Amygdala (tissue), 56 donors: ENCODE results near the gene LLGL2.
A peak's percentile ranks its signal among the peaks of the same experiment; 100 is the strongest.
"Not testable (repeated sequence)": the region's sequence is repeated elsewhere in the genome, so short reads cannot be mapped to it uniquely, and the experiment has no call there.

Experiments
- DNase-seq, 56 donors: peaks; one replicate each; lab custom pipeline; 2025; lab: John Stamatoyannopoulos, UW

The LLGL2 gene

DNA sequence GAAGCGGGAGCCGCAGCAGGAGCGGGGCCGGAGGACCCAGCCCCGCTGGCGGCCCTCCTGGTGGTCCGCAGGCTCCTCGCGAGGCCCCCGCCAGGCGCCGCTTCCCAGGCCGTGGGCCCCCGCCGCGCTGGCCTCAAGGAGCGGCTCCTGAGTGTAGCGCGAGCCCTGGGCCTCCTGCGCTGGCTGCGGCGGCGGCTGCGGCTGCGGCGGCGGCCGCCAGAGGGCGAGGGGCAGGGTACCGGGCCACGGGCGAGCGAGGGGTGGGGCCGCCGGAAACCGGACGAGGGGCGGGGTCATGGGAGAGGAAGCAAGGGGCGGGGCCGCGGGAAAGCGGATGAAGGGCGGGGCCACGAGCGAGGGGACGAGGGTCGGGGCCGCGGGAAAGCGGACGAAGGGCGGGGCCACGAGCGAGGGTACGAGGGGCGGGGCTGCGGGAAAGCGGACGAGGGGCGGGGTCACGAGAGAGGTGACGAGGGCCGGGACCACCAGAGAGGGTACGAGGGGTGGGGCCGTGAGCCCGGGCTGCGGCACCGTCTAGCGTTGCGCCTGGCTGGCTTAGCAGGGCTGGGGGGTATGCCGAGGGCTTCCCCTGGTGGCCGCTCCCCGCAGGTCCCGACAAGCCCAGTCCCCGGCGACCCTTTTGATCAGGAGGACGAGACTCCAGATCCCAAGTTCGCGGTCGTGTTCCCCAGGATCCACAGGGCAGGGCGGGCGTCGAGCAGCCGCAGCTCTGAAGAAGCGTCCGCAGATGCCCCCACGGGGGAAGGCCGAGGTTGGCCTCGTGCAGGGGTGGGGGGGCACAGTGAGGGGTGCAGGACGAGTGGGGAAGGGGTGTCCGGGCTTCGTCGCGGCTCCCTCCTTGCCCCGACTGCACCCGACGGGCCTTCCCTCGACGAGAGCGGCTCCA, 63.8 kb downstream of the LLGL2 start:
- peak in 55 of 56 donors; percentile 47 to 96 (median 83) for DNase-seq

GRCh38 chr17:75589919-75590303, 64.4 kb downstream of the LLGL2 start:
- DNase-seq: peak in 2 of 56 donors; percentile 10 to 16

GRCh38 chr17:75590314-75590761, 64.8 kb downstream of the LLGL2 start:
- no peak for DNase-seq

DNA sequence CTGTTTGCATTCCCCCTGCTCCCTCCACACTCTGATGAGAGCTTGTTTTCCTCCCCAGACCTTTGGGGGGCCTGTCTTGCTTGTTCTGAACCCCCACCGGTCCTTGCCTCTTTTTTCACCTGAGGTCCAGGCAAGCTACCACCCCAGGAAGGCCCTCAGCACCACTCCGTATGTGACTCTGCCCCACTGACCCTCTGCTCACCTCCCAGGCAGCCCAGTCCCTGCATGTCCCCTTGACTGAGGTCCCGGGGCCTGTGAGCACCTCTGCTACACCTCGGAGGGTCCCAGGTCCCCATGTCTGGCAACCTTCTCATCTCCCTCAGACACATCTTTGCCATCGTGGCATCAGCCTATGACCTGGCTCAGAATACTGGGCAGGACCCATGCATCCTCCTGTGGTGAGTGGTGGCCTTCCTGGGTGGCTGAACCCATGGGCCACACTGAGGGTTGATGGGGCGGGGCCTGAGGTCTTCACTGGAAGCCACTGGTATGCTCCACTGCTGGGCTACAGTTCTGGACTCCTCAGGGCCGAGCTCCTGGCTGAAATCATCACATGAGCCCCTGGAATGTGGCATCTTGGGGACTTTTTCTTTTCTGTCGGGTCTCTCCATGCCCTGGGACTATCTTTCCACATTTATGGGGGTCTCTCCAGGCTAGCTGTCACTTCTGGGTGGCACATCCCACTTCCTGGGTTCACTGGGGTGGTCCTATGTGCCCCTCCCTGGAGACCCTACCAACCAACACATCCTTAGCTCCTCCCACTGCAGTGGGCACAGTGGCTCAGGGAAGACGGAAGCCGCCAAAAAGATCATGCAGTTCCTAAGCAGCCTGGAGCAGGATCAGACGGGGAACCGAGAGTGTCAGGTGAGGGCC, 65.6 kb downstream of the LLGL2 start:
- DNase-seq: no peak

GRCh38 chr17:75591722-75592302, 66.3 kb downstream of the LLGL2 start:
- no peak for DNase-seq

- DNase-seq: no peak
These were observed 67.0 kb downstream of the LLGL2 start for GRCh38 chr17:75592348-75593020.

DNA sequence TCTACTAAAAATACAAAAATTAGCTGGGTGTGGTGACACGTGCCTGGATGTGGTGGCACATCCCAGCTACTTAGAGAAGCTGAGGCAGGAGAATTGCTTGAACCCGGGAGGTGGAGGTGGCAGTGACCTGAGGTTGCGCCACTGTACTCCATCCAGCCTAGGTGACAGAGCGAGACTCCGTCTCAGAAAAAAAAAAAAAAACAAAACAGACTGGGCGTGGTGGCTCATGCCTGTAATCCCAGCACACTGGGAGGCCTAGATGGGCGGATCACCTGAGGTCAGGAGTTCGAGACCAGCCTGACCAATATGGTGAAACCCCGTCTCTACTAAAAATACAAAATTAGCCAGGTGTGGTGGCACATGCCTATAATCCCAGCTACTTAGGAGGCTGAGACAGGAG, 67.9 kb downstream of the LLGL2 start:
- DNase-seq: not testable (repeated sequence)

GRCh38 chr17:75594499-75595283, 69.2 kb downstream of the LLGL2 start:
- no peak for DNase-seq

DNA sequence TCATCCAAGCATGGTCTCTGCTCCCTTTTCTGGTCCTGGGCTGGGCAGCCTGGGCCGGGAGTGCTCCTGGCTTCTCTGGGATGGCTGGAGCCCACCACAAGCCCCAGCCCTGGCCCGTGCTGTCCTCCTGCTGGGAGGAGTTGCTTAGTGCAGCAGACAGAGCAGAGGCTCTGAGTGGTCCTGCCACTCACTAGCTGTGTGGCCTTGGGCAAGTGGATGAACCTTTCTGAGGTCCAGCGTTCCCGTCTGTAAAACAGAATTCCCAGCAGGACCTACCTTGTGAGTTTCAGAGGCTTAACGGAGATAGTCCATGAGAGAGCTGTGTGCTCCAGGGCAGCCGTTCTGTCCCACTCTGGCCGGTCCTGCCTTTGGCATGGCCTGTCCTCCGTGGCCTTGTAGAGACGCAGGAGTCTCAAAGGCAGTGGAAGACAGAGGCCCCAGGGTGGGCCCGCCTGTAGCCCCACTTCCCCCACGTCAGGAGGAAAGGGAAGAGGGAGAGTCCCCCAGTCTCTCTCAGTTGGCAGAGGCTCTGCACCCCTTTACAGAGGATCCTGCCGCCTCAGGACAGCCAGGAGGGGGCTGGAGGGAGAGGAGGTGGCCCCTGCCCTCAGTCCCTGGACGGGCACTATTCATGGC, 69.9 kb downstream of the LLGL2 start:
- no peak for DNase-seq

DNA sequence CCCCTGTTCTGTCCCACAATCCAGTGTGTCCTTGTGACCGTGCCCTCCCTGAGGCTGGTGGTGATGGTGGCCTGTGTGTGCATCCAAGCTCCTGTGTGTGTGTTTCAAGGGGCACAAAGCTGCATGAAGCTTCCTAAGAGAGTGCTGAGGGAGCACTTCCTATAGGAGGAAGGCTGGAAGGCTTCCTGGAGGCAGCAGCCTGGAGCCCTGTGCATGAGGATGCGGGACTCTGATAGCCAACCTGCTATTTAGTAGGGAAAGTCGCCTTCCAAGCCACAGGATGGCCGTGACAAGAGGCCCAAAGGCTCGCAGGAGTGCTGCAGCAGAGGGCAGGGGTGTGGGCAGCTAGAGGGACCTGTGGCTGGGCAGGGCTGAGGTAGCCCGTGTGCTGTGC, 70.4 kb downstream of the LLGL2 start:
- no peak for DNase-seq

DNA sequence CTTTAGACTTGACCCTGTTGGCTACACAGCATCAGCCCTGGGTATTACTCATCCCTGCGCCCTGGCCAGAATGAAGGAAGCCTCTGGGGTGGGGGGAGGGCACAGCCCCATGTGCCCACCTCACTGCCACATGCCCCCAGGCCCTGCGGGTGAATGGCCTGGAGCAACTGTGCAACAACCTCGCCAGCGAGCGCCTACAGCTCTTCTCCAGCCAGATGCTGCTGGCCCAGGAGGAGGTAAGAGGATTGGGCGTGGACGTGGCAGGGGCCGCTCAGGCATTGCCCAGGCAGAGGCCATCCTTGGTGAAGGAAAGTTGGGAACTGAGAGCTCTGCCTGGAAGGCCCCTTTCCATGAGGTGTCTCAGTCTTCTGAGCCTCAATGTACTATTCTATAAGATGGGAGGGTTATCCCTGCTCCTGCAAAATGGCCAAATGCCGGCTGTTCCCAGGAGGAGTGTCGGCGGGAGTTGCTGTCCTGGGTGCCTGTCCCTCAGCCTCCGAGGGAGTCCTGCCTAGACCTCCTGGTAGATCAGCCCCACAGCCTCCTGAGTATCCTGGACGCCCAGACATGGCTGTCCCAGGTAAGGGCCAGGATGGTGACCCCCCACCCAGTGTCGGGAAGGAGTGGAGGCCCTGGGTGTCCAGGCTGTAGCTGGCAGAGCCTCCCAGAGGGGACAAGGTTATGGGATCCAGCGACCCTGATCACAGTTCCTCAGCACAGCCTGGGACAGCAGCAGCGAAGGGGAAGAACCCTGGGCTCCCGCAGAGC, 71.0 kb downstream of the LLGL2 start:
- no peak for DNase-seq

DNA sequence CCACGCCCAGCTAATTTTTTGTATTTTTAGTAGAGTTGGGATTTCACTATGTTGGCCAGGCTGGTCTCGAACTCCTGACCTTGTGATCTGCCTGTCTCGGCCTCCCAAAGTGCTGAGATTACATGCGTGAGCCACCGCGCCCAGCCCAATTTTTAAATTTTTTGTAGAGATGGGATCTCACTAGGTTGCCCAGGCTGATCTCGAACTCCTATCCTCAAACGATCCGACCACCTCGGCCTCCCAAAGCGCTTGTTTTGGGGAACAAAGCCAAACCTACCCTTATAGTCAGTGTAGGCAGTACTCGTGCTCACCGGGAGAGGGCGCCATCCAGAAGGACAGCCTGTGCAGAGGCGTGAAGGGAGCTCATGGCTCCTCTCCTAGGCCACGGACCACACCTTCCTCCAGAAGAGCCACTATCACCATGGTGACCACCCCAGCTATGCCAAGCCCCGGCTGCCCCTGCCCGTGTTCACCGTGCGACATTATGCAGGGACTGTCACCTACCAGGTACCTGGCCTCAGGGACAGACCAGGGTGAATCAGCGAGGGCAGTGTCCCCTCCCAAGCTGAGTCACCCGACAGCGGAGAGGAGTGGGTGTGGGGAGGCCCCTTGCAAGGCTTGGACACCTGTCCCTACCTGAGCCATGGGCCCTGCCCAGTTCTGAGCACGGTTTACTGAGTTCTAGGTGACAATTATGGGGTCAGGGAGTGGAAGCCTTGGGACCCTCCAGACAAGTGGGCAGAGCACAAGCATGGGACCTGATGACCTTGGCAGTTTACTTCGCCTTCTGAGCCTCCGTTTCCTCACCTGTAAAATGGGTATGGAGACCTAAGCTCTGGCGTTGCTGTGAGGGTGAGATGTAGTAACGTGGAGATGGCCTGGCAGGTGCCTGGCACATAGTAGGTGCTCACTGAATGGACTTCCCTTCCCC, 75.8 kb downstream of the LLGL2 start:
- peak in 15 of 56 donors; percentile 3 to 66 (median 25) for DNase-seq

DNA sequence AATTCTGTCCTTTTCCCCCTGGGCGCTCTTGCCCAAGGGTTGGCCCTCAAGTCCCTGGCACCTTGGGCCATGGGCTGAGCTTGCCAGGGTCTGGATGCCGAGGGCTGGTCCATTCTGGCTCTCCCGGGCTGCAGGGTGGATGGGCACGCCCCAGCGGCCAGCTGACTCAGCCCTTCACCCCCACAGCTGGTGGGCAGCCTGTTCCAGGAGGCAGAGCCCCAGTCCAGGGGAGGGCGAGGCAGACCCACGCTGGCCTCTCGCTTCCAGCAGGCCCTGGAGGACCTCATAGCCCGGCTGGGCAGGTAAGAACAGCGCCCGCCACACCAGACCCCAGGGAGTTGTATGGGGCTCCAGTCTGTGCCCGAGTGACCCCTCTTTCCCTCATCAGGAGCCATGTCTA, 77.1 kb downstream of the LLGL2 start:
- DNase-seq: no peak

DNA sequence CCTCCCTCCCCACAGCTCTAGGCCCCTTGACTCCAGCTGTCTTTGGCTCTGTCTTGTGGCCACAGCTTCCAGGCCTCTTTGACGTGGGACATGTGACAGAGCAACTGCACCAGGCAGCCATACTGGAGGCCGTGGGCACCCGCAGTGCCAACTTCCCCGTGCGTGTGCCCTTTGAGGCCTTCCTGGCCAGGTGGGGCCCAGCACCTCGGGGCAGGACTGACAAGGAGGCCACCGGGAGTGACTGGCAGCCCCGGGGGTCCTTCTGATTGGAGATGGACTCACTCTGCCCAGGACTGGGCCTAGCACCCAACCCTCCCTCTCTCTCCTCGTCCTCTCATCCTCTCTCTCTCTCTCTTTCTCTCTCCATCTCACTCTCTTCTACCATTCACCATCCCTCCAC, 77.6 kb downstream of the LLGL2 start:
- no peak for DNase-seq

DNA sequence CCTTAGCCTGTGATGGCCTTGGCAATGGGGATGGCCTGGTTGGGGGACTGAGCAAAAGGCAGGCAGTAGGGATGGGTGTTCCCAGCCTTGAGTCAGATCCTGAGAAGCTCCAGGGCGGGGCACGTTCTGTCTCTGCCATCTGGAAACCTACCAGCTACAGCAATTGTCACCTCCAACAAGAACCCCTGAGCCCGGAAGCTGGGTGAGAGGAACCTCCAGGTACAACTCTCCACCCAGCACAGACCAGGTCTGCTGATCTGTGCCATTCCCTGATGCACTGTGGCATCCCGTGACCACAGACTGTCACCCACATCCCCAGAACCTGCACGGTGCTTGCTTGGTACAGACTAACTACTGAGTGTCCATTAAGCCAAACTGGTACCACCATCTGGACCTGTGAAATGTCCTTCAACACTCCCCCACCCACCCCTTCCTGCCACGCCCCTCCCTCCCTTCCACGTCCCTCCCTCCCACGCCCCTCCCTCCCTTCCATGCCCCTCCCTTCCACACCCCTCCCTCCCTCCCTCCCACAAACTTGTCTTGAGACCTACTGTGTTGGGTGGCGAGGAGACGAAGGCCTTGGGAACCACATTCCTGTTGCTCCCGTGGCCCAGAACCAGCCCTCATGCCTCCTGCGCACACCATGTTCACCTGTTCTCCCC, 78.7 kb downstream of the LLGL2 start:
- DNase-seq: no peak

DNA sequence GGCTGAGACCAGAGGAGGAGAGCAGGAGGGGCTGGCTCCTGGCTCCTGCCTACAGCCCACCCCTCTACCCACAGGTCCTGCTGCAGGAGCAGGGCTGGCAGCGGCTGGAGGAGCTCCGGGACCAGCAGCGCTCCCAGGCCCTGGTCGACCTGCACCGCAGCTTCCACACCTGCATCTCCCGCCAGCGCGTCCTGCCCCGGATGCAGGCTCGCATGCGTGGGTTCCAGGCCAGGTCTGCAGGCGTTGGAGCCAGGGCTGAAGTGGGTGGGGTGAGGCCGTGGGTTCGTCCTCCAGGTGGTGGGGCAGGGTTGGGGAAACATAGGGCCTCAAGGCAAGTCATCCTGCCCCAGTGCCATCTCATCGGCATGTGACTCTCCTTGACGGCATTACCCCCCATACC, 80.3 kb downstream of the LLGL2 start:
- DNase-seq: no peak

DNA sequence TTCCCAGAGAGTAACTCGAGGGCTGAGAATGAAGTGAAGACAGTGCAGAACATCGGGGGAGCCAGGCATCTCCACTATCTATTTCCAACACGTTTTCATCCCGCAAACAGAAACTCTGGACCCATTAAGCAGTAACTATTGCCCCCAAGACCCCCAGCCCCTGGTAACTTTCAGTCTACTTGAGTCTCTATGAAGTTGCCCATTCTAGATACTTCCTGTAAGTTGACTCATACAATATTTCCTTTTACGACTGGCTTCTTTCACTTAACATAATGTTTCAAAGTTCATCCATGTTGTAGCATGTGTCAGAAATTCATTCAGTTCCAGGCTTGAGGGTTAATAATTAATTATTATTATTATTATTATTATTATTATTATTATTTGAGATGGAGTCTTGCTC, 81.6 kb downstream of the LLGL2 start:
- no peak for DNase-seq
